Right lobe of liver (tissue), 4 donors: Measurements from ENCODE around the gene SMARCC1.
"Not testable (repeated sequence)": the region's sequence is repeated elsewhere in the genome, so short reads cannot be mapped to it uniquely, and the experiment has no call there.

ENCODE experiments used
- CTCF ChIP-seq, 4 donors: fragments of 200-600 bp in 3 of 4; fragments of 450-650 bp in 1 of 4; IDR thresholded peaks; one replicate each; pipeline versions ENCODE4 v1.5.1 to v1.8.0; 2016 to 2022; ENCODE audit warnings: antibody characterized with exemption in 4 of 4, mild to moderate bottlenecking in 2 of 4
- POLR2A ChIP-seq: fragments of 450-650 bp; IDR thresholded peaks from one replicate; pipeline ENCODE4 v1.6.1; 2017; ENCODE audit warnings: antibody characterized with exemption, mild to moderate bottlenecking
- donor health status: DM: no; HTN: no; CAD: no.
- donor health status: DM: no; HTN: no; CAD: no.
- donor health status: DM: no; HTN: yes; CAD: no.

- not testable (repeated sequence) for TF ChIP-seq CTCF (IDR thresholded peaks at IDR 0.05); POLR2A
These were observed 21.5 kb downstream of the SMARCC1 start for GRCh38 chr3:47760207-47760606.
